GM12878 (cell line): Measurements from ENCODE around the gene TNFAIP2. TPM values are rescaled to one million over a fixed set of nuclear protein-coding genes. Genes with fewer than 3 reads are reported as not detected.

Experiments
- ATAC-seq: fragments of 200-7000 bp; cut with Tn5 transposase; 3 replicates; pipeline ENCODE4 v1.9.1; 2020; ENCODE audit warnings: mild to moderate bottlenecking, moderate library complexity
- BruUV-seq: library from RNA; stranded (reverse); fragments of 400-500 nt; replicated peaks from 2 replicates; lab custom pipeline; 2021; lab: Mats Ljungman, UMichigan
- CTCF ChIA-PET: fragments of 300-600 bp; sonication (Branson Sonifier 250); formaldehyde crosslinking; extraction: SDS; loops from one replicate; lab custom pipeline; 2021; ENCODE audit warnings: inconsistent platforms; lab: Yijun Ruan, JAX
- POLR2A ChIA-PET: fragments of 350-600 bp; formaldehyde crosslinking; extraction: SDS; loops from one replicate; lab custom pipeline; 2021; ENCODE audit warnings: inconsistent platforms; lab: Charles Lee
- RAD21 ChIA-PET: fragments of 300-600 bp; sonication (Branson Sonifier 250); formaldehyde crosslinking; loops from one replicate; lab custom pipeline; 2023; ENCODE audit warnings: antibody characterized with exemption; ENCODE audit not compliant: unreplicated experiment; lab: Charles Lee
- SMC1A ChIA-PET: fragments of 300-600 bp; sonication (Branson Sonifier 250); formaldehyde crosslinking; loops from one replicate; lab custom pipeline; 2023; ENCODE audit not compliant: unreplicated experiment, uncharacterized antibody; lab: Charles Lee
- DNase-seq: peaks from one replicate; pipeline ENCODE4 v3.0.0-alpha.2; 2011; ENCODE audit warnings: low read depth, low spot score
- FAIRE-seq: peaks from 3 replicates; lab custom pipeline; 2011; peaks lifted over from hg19 to GRCh38; lab: Jason Lieb, UNC
- H2AFZ ChIP-seq: 2 replicates; pipeline ENCODE4 v1.6.0; 2011; ENCODE audit warnings: low read depth, low read length, control low read depth; ENCODE audit not compliant: control insufficient read depth
- H3K27ac ChIP-seq: 2 replicates; pipeline ENCODE4 v1.5.1; 2011; ENCODE audit warnings: control low read depth; ENCODE audit not compliant: control insufficient read depth, insufficient read depth
- H3K27me3 ChIP-seq, 2 experiments: replicated peaks in 1 of 2; 2 replicates each; pipeline versions ENCODE4 v1.6.0 to v1.6.1; 2011; ENCODE audit warnings: low read length in 1 of 2; ENCODE audit not compliant: control insufficient read depth in 2 of 2, insufficient read depth in 2 of 2
- H3K36me3 ChIP-seq, 2 experiments: 2 replicates each; pipeline ENCODE4 v1.5.1; 2011; ENCODE audit warnings: low read length in 1 of 2; ENCODE audit not compliant: control insufficient read depth in 2 of 2, insufficient read depth in 2 of 2
- H3K4me1 ChIP-seq: 2 replicates; pipeline ENCODE4 v1.6.1; 2011; ENCODE audit warnings: mild to moderate bottlenecking, low read length, moderate library complexity, mixed read lengths; ENCODE audit not compliant: control insufficient read depth, insufficient read depth
- H3K4me2 ChIP-seq: 2 replicates; pipeline ENCODE4 v1.6.0; 2011; ENCODE audit warnings: control low read depth; ENCODE audit not compliant: control insufficient read depth, insufficient read depth
- H3K4me3 ChIP-seq: fragments of 200-600 bp; sonication (generic); 2 replicates; pipeline ENCODE4 v1.5.1; 2016
- H3K79me2 ChIP-seq: 2 replicates; pipeline ENCODE4 v1.6.0; 2011; ENCODE audit warnings: low read length; ENCODE audit not compliant: control insufficient read depth, insufficient read depth
- H3K9ac ChIP-seq: 2 replicates; pipeline ENCODE4 v1.8.0; 2011; ENCODE audit warnings: low read length, control low read depth, mixed read lengths; ENCODE audit not compliant: control insufficient read depth, insufficient read depth
- H3K9me3 ChIP-seq: replicated peaks from 3 replicates; pipeline ENCODE4 v1.5.1; 2011; ENCODE audit warnings: mild to moderate bottlenecking, low read length; ENCODE audit not compliant: control insufficient read depth, insufficient read depth
- H4K20me1 ChIP-seq: 2 replicates; pipeline ENCODE4 v1.6.0; 2011; ENCODE audit not compliant: control insufficient read depth, insufficient read depth
- CHD2 ChIP-seq: IDR thresholded peaks from 2 replicates; pipeline ENCODE4 v1.6.1; 2011; ENCODE audit warnings: low read depth, low read length, improper control_type of control experiment, borderline replicate concordance
- EGR1 ChIP-seq, 2 experiments: IDR thresholded peaks; 1 replicate in 1 of 2; 2 replicates in 1 of 2; pipeline ENCODE4 v1.6.1; 2011 to 2012; ENCODE audit warnings: low read depth in 2 of 2, low read length in 2 of 2, borderline replicate concordance in 1 of 2, mild to moderate bottlenecking in 1 of 2, moderate library complexity in 1 of 2
- GATAD2B ChIP-seq: fragments of 450-650 bp; conservative IDR thresholded peaks from 2 replicates; pipeline ENCODE4 v1.6.1; 2017; ENCODE audit warnings: low read depth, mild to moderate bottlenecking, moderate library complexity
- KLF5 ChIP-seq: fragments of 450-650 bp; IDR thresholded peaks from 2 replicates; pipeline ENCODE4 v1.6.1; 2014; ENCODE audit warnings: mild to moderate bottlenecking; ENCODE audit not compliant: partially characterized antibody
- LARP7 ChIP-seq: fragments of 450-650 bp; IDR thresholded peaks from 2 replicates; pipeline ENCODE4 v1.6.1; 2017; ENCODE audit warnings: mild to moderate bottlenecking
- MEF2B ChIP-seq: fragments of 450-650 bp; IDR thresholded peaks from 2 replicates; pipeline ENCODE4 v1.6.1; 2018; ENCODE audit warnings: mild to moderate bottlenecking, moderate library complexity; ENCODE audit not compliant: partially characterized antibody, poor library complexity, severe bottlenecking
- NFYB ChIP-seq: IDR thresholded peaks from 2 replicates; pipeline ENCODE4 v1.6.1; 2011; ENCODE audit warnings: low read depth, mild to moderate bottlenecking, low read length, improper control_type of control experiment, moderate library complexity; ENCODE audit not compliant: insufficient read depth
- NR2F1 ChIP-seq: fragments of 450-650 bp; conservative IDR thresholded peaks from 2 replicates; pipeline ENCODE4 v1.6.1; 2017; ENCODE audit warnings: mild to moderate bottlenecking
- RCOR1 ChIP-seq: conservative IDR thresholded peaks from 2 replicates; pipeline ENCODE4 v1.6.1; 2012; ENCODE audit warnings: low read depth, low read length, improper control_type of control experiment
- ZNF24 ChIP-seq: fragments of 450-650 bp; IDR thresholded peaks from 2 replicates; pipeline ENCODE4 v1.6.1; 2017; ENCODE audit warnings: antibody characterized with exemption, mild to moderate bottlenecking
- WGBS: methylation state at CpG from one replicate; pipeline ENCODE4 v1.1.6; 2016; ENCODE audit warnings: low lambda C conversion rate; ENCODE audit not compliant: insufficient replicate concordance, insufficient coverage; ENCODE audit errors: missing lambda C conversion rate; 5-methylcytosine and 5-hydroxymethylcytosine counted together
- in situ Hi-C: fragments of 300-500 bp; cut with MboI; formaldehyde crosslinking; loops from 9 replicates; pipeline ENCODE4 v1.14.3; 2018; ENCODE audit warnings: mixed read lengths
- intact Hi-C: fragments of 100-400 bp; cut with micrococcal nuclease; formaldehyde crosslinking; loops from one replicate; pipeline ENCODE4 v1.14.2; 2022; ENCODE audit not compliant: unreplicated experiment
- polyA plus RNA-seq, 11 experiments: library from polyadenylated mRNA; depleted of rRNA in 4 of 11; unstranded in 6 of 11; stranded (reverse) in 5 of 11; fragments of >200 nt; fragmentation: Nextera tagmentation in 4 of 11; fragmentation: Illumina TruSeq in 1 of 11; extraction: Ambion mirVana in 4 of 11; extraction: Trizol in 1 of 11; gene quantifications; 1 replicate in 1 of 11; 2 replicates in 10 of 11; pipeline versions ENCODE4 v1.2.1 to v1.2.3, GENCODE V29; 2011 to 2016; ENCODE audit warnings: inconsistent platforms in 2 of 11, missing spikeins in 2 of 11, low read depth in 1 of 11
- total RNA-seq, 4 experiments: library from RNA; depleted of rRNA in 3 of 4; stranded (reverse); fragments of >200 nt in 3 of 4; fragmentation: Illumina TruSeq in 1 of 4; extraction: Trizol in 1 of 4; gene quantifications; 2 replicates each; pipeline versions ENCODE4 v1.2.1 to v1.2.3, GENCODE V29; 2013 to 2021
- TF ChIP-seq, protein P1 (sequence below): fragments of 450-650 bp; IDR thresholded peaks from 2 replicates; pipeline ENCODE4 v1.6.1; 2016; ENCODE audit warnings: mild to moderate bottlenecking, moderate library complexity, borderline replicate concordance
- TF ChIP-seq, protein P2 (sequence below): IDR thresholded peaks from 2 replicates; pipeline ENCODE4 v1.6.1; 2012; ENCODE audit warnings: improper control_type of control experiment, low read depth, low read length; ENCODE audit not compliant: insufficient replicate concordance

The TNFAIP2 gene
- total and polyA plus RNA-seq, 10 of the 15 experiments (the other 5 are each of a cell fraction or from before 2014, with no cell fraction given): 7.1 to 150 (median 74.5) TPM

DNA sequence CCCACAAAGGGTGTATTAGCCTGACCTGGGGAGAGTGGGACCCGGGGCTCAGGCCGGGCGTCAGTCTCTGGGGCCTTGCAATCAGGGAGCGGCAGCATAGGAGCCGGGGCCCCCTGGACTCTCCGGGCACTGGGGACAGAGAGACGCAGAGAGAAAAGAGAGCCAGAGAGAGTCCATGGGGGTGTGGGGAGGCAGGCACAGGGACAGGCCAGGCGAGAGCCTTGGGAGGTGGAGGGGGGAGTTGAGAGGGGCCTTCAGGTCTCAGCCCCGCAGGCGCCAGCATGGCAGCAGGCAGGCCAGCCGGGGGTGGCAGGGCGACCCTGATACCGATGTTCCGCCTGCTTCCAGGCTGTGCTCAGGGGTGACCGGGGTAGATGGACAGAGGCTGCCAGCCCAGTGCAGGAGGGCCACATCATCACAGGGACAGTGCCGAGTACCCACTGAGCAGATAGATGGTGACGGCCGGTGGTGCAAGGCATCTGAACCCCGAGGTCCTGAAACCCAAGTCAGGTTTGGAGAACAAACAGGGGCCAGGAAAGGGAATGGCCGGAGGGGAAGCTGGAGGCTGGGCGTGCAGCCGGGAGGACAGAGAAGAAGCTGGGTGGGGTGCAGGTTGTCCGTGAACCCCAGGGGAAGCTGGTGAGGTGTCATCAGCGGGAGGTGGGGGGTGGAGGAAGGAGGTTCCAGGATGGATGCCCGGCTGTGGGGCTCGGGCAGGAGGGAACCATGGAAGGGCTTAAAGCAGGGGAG lies 25.8 kb upstream of the TNFAIP2 start:
- Histone ChIP-seq H3K4me1 (peaks cover 21% of the 10 kb centered on the region), H2AFZ (no peak overlapping the region)
- no peak for FAIRE-seq
- TF ChIP-seq GATAD2B (no peak), LARP7 (no peak), KLF5 (no peak), CHD2 (no peak), NR2F1 (no peak), ZNF24 (no peak), NFYB (no peak), RCOR1 (no peak), EGR1 (IDR thresholded peaks at IDR 0.05; ENCODE audit: borderline replicate concordance in 1 of 2, low read depth in 2 of 2, low read length in 2 of 2) (no peak), MEF2B (no peak)
- TF ChIP-seq, protein P1, sequence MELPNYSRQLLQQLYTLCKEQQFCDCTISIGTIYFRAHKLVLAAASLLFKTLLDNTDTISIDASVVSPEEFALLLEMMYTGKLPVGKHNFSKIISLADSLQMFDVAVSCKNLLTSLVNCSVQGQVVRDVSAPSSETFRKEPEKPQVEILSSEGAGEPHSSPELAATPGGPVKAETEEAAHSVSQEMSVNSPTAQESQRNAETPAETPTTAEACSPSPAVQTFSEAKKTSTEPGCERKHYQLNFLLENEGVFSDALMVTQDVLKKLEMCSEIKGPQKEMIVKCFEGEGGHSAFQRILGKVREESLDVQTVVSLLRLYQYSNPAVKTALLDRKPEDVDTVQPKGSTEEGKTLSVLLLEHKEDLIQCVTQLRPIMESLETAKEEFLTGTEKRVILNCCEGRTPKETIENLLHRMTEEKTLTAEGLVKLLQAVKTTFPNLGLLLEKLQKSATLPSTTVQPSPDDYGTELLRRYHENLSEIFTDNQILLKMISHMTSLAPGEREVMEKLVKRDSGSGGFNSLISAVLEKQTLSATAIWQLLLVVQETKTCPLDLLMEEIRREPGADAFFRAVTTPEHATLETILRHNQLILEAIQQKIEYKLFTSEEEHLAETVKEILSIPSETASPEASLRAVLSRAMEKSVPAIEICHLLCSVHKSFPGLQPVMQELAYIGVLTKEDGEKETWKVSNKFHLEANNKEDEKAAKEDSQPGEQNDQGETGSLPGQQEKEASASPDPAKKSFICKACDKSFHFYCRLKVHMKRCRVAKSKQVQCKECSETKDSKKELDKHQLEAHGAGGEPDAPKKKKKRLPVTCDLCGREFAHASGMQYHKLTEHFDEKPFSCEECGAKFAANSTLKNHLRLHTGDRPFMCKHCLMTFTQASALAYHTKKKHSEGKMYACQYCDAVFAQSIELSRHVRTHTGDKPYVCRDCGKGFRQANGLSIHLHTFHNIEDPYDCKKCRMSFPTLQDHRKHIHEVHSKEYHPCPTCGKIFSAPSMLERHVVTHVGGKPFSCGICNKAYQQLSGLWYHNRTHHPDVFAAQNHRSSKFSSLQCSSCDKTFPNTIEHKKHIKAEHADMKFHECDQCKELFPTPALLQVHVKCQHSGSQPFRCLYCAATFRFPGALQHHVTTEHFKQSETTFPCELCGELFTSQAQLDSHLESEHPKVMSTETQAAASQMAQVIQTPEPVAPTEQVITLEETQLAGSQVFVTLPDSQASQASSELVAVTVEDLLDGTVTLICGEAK: no peak
- TF ChIP-seq, protein P2, sequence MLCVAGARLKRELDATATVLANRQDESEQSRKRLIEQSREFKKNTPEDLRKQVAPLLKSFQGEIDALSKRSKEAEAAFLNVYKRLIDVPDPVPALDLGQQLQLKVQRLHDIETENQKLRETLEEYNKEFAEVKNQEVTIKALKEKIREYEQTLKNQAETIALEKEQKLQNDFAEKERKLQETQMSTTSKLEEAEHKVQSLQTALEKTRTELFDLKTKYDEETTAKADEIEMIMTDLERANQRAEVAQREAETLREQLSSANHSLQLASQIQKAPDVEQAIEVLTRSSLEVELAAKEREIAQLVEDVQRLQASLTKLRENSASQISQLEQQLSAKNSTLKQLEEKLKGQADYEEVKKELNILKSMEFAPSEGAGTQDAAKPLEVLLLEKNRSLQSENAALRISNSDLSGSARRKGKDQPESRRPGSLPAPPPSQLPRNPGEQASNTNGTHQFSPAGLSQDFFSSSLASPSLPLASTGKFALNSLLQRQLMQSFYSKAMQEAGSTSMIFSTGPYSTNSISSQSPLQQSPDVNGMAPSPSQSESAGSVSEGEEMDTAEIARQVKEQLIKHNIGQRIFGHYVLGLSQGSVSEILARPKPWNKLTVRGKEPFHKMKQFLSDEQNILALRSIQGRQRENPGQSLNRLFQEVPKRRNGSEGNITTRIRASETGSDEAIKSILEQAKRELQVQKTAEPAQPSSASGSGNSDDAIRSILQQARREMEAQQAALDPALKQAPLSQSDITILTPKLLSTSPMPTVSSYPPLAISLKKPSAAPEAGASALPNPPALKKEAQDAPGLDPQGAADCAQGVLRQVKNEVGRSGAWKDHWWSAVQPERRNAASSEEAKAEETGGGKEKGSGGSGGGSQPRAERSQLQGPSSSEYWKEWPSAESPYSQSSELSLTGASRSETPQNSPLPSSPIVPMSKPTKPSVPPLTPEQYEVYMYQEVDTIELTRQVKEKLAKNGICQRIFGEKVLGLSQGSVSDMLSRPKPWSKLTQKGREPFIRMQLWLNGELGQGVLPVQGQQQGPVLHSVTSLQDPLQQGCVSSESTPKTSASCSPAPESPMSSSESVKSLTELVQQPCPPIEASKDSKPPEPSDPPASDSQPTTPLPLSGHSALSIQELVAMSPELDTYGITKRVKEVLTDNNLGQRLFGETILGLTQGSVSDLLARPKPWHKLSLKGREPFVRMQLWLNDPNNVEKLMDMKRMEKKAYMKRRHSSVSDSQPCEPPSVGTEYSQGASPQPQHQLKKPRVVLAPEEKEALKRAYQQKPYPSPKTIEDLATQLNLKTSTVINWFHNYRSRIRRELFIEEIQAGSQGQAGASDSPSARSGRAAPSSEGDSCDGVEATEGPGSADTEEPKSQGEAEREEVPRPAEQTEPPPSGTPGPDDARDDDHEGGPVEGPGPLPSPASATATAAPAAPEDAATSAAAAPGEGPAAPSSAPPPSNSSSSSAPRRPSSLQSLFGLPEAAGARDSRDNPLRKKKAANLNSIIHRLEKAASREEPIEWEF: no peak

More for the DNA sequence above, 25.8 kb upstream of the TNFAIP2 start:
- ChIA-PET POLR2A (no interaction called here), SMC1A (interaction anchor here (1.4 to 2.4 kb wide), 2 partner anchors 19 to 403 kb away, joined by 4 to 8 read pairs; no protein-coding TSS in a partner anchor), RAD21 (interaction anchor here (0.5 to 1.4 kb wide), 2 partner anchors 19 to 195 kb away, joined by 3 to 4 read pairs; no protein-coding TSS in a partner anchor), CTCF (interaction anchor here (0.6 to 3.2 kb wide), 3 partner anchors 8 to 703 kb away, joined by 3 to 37 read pairs (median 3); no protein-coding TSS in a partner anchor)
- H3K4me2 ChIP-seq: no peak overlapping the region
- WGBS: 64% methylated on average over 25 of the region's 26 CpGs
- in situ Hi-C loops: no loop called here
- no TSS peak for BruUV-seq
- no peaks in the 10 kb centered on the region for H4K20me1 ChIP-seq
- H3K9me3 ChIP-seq: no peaks in the 10 kb centered on the region
- no peaks in the 10 kb centered on the region for H3K79me2 ChIP-seq
- H3K36me3 ChIP-seq: no peaks in the 10 kb centered on the region
- no peak for DNase-seq
- no peak for ATAC-seq
- H3K27ac ChIP-seq: no peak overlapping the region
- no peak overlapping the region for H3K4me3 ChIP-seq
- H3K9ac ChIP-seq: no peak overlapping the region
- intact Hi-C loops: no loop called here
- H3K27me3 ChIP-seq: no peaks in the 10 kb centered on the region
